WTC11 (cell line): ENCODE measurements around the gene DUT. TPM values are rescaled to one million over a fixed set of nuclear protein-coding genes. Genes with fewer than 3 reads are reported as not detected.

Experiments used
- ATAC-seq: fragments of 200-7000 bp; cut with Tn5 transposase; 2 replicates; pipeline ENCODE4 v1.10.0; 2021; ENCODE audit warnings: mild to moderate bottlenecking, moderate library complexity
- CTCF ChIA-PET: fragments of 300-600 bp; sonication (Branson Sonifier 250); formaldehyde crosslinking; loops from one replicate; lab custom pipeline; 2021; ENCODE audit warnings: antibody characterized with exemption; lab: Charles Lee
- POLR2A ChIA-PET: fragments of 350-600 bp; sonication (Branson Sonifier 250); formaldehyde crosslinking; loops from one replicate; lab custom pipeline; 2021; ENCODE audit warnings: antibody characterized with exemption; lab: Charles Lee
- DNase-seq: peaks from one replicate; pipeline ENCODE4 v3.0.0; 2021; ENCODE audit warnings: low spot score
- H3K27ac Mint-ChIP-seq: 2 replicates; pipeline ENCODE4 v1.8.0; 2021; ENCODE audit warnings: mixed read lengths
- H3K27me3 Mint-ChIP-seq: 2 replicates; pipeline ENCODE4 v1.8.0; 2021; ENCODE audit warnings: low read depth, mild to moderate bottlenecking, moderate library complexity, mixed read lengths
- H3K36me3 Mint-ChIP-seq: 2 replicates; pipeline ENCODE4 v1.8.0; 2021; ENCODE audit warnings: mixed read lengths
- H3K4me1 Mint-ChIP-seq: 2 replicates; pipeline ENCODE4 v1.8.0; 2022; ENCODE audit warnings: mixed read lengths
- H3K4me3 Mint-ChIP-seq: 2 replicates; pipeline ENCODE4 v1.8.0; 2021; ENCODE audit warnings: mild to moderate bottlenecking, moderate library complexity, mixed read lengths
- H3K9me3 Mint-ChIP-seq: 2 replicates; pipeline ENCODE4 v1.8.0; 2021; ENCODE audit warnings: mixed read lengths
- CREB1 ChIP-seq: sonication (generic); formaldehyde crosslinking; IDR thresholded peaks from 2 replicates; pipeline ENCODE4 v1.8.0; 2023; ENCODE audit warnings: mild to moderate bottlenecking, missing genetic modification reagents
- ELF4 ChIP-seq: sonication (generic); formaldehyde crosslinking; IDR thresholded peaks from 2 replicates; pipeline ENCODE4 v1.8.1; 2022; ENCODE audit warnings: low read depth, mild to moderate bottlenecking, moderate library complexity, missing genetic modification reagents
- ESRRA ChIP-seq: sonication (generic); formaldehyde crosslinking; IDR thresholded peaks from 2 replicates; pipeline ENCODE4 v1.8.1; 2022; ENCODE audit warnings: mild to moderate bottlenecking, missing genetic modification reagents, borderline replicate concordance
- FOXP1 ChIP-seq: sonication (generic); formaldehyde crosslinking; IDR thresholded peaks from 2 replicates; pipeline ENCODE4 v1.8.0; 2022; ENCODE audit warnings: missing genetic modification reagents, mild to moderate bottlenecking, moderate library complexity, borderline replicate concordance
- NFYB ChIP-seq: sonication (generic); formaldehyde crosslinking; conservative IDR thresholded peaks from 2 replicates; pipeline ENCODE4 v1.8.0; 2022; ENCODE audit warnings: low read depth, missing genetic modification reagents
- NR2C2 ChIP-seq: sonication (generic); formaldehyde crosslinking; IDR thresholded peaks from 2 replicates; pipeline ENCODE4 v1.8.0; 2022; ENCODE audit warnings: mild to moderate bottlenecking, missing genetic modification reagents
- SMAD3 ChIP-seq: sonication (generic); formaldehyde crosslinking; IDR thresholded peaks from 2 replicates; pipeline ENCODE4 v1.8.0; 2022; ENCODE audit warnings: missing genetic modification reagents, mild to moderate bottlenecking, borderline replicate concordance
- SMAD4 ChIP-seq: sonication (generic); formaldehyde crosslinking; IDR thresholded peaks from 2 replicates; pipeline ENCODE4 v1.8.0; 2022; ENCODE audit warnings: mild to moderate bottlenecking, missing genetic modification reagents
- SP1 ChIP-seq: sonication (generic); formaldehyde crosslinking; conservative IDR thresholded peaks from 2 replicates; pipeline ENCODE4 v1.8.1; 2022; ENCODE audit warnings: missing genetic modification reagents
- ZNF219 ChIP-seq: sonication (generic); formaldehyde crosslinking; IDR thresholded peaks from 2 replicates; pipeline ENCODE4 v1.8.0; 2023; ENCODE audit warnings: missing genetic modification reagents, mild to moderate bottlenecking, borderline replicate concordance
- ZNF396 ChIP-seq: fragments of 250-450 bp; sonication (Bioruptor Pico); IDR thresholded peaks from 2 replicates; pipeline ENCODE4 v1.8.0; 2021; ENCODE audit warnings: mild to moderate bottlenecking, moderate library complexity, borderline replicate concordance
- total RNA-seq: library from RNA; stranded (reverse); gene quantifications from 3 replicates; pipeline ENCODE4 v1.2.3, GENCODE V29; 2021
- TF ChIP-seq, protein P1 (sequence below): fragments of 250-450 bp; sonication (Bioruptor Pico); IDR thresholded peaks from 2 replicates; pipeline ENCODE4 v2.1.2; 2022; ENCODE audit warnings: mild to moderate bottlenecking, moderate library complexity
- TF ChIP-seq, protein P2 (sequence below): sonication (generic); formaldehyde crosslinking; IDR thresholded peaks from 2 replicates; pipeline ENCODE4 v1.8.0; 2022; ENCODE audit warnings: mild to moderate bottlenecking, missing genetic modification reagents
- TF ChIP-seq, protein P3 (sequence below): sonication (generic); formaldehyde crosslinking; IDR thresholded peaks from 2 replicates; pipeline ENCODE4 v1.8.1; 2022; ENCODE audit warnings: missing genetic modification reagents, borderline replicate concordance
- TF ChIP-seq, protein P4 (sequence below): sonication (generic); formaldehyde crosslinking; IDR thresholded peaks from 2 replicates; pipeline ENCODE4 v1.8.0; 2023; ENCODE audit warnings: missing genetic modification reagents, mild to moderate bottlenecking, borderline replicate concordance
- TF ChIP-seq, protein P5 (sequence below): fragments of 250-450 bp; sonication (Bioruptor Pico); IDR thresholded peaks from 2 replicates; pipeline ENCODE4 v1.9.0; 2021; ENCODE audit warnings: moderate library complexity, mild to moderate bottlenecking, inconsistent platforms, borderline replicate concordance
- TF ChIP-seq, protein P6 (sequence below): sonication (generic); formaldehyde crosslinking; IDR thresholded peaks from 2 replicates; pipeline ENCODE4 v1.8.1; 2022; ENCODE audit warnings: low read depth, mild to moderate bottlenecking, moderate library complexity, missing genetic modification reagents, borderline replicate concordance
- TF ChIP-seq, protein P7 (sequence below): sonication (generic); formaldehyde crosslinking; IDR thresholded peaks from 2 replicates; pipeline ENCODE4 v1.8.1; 2023; ENCODE audit warnings: mild to moderate bottlenecking, moderate library complexity, missing genetic modification reagents

The DUT gene
- total RNA-seq, 1 experiment from 2014 or later = 204 TPM

DNA sequence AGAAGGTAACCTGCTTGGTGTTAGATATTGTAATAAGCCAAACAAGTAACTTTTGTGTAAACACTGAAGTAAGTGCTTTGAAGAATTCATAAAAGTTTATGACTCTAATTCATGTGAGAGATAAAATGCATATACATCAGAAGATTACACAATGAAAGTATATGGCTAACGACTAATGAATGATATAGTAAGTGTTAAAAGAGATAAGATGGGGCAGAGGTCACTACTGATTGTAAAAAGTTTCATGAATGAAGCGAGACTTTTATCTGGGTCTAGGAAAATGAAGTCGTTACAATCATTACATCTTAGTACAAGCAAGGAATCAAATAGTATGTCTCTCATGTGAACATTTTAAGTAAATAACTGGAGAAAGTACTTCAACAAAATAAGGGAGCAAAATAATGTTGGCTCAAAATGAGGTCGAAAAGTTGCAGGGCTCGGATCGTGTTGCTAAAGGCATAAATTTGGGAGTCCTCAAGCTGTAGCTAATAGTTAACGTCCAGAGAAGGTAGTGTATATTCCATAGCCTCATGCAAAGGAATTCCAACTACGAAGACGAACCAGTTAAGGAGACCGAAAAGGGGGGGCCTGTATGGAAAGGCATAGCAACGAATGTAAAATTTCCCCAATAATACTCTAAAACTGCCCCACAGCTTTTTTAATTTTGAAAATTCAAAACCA is 984 bp upstream of the DUT start (continued):
- TF ChIP-seq, protein P1, sequence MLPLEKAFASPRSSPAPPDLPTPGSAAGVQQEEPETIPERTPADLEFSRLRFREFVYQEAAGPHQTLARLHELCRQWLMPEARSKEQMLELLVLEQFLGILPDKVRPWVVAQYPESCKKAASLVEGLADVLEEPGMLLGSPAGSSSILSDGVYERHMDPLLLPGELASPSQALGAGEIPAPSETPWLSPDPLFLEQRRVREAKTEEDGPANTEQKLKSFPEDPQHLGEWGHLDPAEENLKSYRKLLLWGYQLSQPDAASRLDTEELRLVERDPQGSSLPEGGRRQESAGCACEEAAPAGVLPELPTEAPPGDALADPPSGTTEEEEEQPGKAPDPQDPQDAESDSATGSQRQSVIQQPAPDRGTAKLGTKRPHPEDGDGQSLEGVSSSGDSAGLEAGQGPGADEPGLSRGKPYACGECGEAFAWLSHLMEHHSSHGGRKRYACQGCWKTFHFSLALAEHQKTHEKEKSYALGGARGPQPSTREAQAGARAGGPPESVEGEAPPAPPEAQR (CRISPR knock-in tag) = no peak
- TF ChIP-seq SMAD3 (CRISPR knock-in tag) (no peak), ZNF219 (no peak)
- TF ChIP-seq, protein P2, sequence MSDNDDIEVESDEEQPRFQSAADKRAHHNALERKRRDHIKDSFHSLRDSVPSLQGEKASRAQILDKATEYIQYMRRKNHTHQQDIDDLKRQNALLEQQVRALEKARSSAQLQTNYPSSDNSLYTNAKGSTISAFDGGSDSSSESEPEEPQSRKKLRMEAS (CRISPR knock-in tag) = no peak
- TF ChIP-seq, protein P3, sequence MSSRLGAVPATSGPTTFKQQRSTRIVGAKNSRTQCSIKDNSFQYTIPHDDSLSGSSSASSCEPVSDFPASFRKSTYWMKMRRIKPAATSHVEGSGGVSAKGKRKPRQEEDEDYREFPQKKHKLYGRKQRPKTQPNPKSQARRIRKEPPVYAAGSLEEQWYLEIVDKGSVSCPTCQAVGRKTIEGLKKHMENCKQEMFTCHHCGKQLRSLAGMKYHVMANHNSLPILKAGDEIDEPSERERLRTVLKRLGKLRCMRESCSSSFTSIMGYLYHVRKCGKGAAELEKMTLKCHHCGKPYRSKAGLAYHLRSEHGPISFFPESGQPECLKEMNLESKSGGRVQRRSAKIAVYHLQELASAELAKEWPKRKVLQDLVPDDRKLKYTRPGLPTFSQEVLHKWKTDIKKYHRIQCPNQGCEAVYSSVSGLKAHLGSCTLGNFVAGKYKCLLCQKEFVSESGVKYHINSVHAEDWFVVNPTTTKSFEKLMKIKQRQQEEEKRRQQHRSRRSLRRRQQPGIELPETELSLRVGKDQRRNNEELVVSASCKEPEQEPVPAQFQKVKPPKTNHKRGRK (CRISPR knock-in tag) = no peak

DNA sequence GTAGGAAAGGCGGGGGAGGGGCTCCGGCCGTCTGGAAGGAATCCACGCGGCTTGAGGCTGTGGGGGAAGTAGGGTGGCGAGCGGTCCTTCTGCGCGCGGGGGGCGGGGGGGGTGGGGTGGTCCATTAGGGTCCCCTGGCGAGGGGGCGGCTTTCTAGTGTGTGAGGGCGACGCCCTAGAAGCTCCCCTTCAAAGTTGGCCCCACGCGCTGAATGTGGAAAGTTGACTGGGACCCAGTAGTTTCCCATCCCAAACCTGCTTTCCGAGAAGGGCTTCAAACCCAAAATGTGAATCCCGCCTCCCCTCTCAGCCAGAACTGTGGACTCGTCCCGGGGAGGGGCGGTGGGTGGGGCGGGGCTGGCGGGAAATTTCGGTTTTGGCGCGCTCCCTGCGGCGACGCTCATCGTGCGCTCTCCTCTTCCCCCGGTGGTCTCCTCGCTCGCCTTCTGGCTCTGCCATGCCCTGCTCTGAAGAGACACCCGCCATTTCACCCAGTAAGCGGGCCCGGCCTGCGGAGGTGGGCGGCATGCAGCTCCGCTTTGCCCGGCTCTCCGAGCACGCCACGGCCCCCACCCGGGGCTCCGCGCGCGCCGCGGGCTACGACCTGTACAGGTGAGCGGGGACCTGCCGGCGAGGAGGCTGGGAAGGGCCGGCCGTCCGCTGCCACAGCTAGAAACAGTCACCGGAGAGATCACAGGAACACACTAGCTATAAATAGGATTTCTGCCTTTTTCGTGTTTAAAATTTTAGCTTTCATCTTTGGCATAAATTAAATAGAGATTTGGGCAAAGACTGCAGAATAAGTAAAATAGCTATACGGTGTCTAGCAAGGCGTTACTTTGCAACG is 790 bp downstream of the DUT start:
- H3K4me3 Mint-ChIP-seq = peak overlapping the region; percentile 97
- DNase-seq (peak; percentile 70), ATAC-seq (peak; percentile 43)
- H3K27ac Mint-ChIP-seq = peak overlapping the region; percentile 89
- peaks cover 46% of the 10 kb centered on the region for H3K4me1 Mint-ChIP-seq
- ChIA-PET POLR2A (interaction anchor here (0.6 to 1.3 kb wide), 6 partner anchors 105 to 1118 kb away, joined by 3 to 6 read pairs (median 4); partner anchors contain the start of gene FBN1), CTCF (interaction anchor here (1.0 to 3.8 kb wide), 7 partner anchors 21 to 247 kb away, joined by 3 to 18 read pairs (median 5); no protein-coding TSS in a partner anchor)
- no peaks in the 10 kb centered on the region for H3K27me3 Mint-ChIP-seq
- H3K9me3 Mint-ChIP-seq = no peaks in the 10 kb centered on the region
- H3K36me3 Mint-ChIP-seq = peaks cover 21% of the 10 kb centered on the region
- TF ChIP-seq CREB1 (CRISPR knock-in tag) = no peak
- TF ChIP-seq SMAD3 (CRISPR knock-in tag) = no peak
- peak; percentile 33; the same call in 1 of the 2 replicates for TF ChIP-seq FOXP1 (CRISPR knock-in tag)
- 0 out of 2 replicates have a peak, but pooled peaks have one; percentile 9 for TF ChIP-seq NFYB (CRISPR knock-in tag)
- TF ChIP-seq ESRRA = peak; percentile 16; the same call in 1 of the 2 replicates
- peak; percentile 43 for TF ChIP-seq SP1
- TF ChIP-seq, protein P3 (CRISPR knock-in tag) = no peak
- TF ChIP-seq, protein P4, sequence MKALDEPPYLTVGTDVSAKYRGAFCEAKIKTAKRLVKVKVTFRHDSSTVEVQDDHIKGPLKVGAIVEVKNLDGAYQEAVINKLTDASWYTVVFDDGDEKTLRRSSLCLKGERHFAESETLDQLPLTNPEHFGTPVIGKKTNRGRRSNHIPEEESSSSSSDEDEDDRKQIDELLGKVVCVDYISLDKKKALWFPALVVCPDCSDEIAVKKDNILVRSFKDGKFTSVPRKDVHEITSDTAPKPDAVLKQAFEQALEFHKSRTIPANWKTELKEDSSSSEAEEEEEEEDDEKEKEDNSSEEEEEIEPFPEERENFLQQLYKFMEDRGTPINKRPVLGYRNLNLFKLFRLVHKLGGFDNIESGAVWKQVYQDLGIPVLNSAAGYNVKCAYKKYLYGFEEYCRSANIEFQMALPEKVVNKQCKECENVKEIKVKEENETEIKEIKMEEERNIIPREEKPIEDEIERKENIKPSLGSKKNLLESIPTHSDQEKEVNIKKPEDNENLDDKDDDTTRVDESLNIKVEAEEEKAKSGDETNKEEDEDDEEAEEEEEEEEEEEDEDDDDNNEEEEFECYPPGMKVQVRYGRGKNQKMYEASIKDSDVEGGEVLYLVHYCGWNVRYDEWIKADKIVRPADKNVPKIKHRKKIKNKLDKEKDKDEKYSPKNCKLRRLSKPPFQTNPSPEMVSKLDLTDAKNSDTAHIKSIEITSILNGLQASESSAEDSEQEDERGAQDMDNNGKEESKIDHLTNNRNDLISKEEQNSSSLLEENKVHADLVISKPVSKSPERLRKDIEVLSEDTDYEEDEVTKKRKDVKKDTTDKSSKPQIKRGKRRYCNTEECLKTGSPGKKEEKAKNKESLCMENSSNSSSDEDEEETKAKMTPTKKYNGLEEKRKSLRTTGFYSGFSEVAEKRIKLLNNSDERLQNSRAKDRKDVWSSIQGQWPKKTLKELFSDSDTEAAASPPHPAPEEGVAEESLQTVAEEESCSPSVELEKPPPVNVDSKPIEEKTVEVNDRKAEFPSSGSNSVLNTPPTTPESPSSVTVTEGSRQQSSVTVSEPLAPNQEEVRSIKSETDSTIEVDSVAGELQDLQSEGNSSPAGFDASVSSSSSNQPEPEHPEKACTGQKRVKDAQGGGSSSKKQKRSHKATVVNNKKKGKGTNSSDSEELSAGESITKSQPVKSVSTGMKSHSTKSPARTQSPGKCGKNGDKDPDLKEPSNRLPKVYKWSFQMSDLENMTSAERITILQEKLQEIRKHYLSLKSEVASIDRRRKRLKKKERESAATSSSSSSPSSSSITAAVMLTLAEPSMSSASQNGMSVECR (CRISPR knock-in tag) = peak; percentile 65; the same call in 1 of the 2 replicates
- TF ChIP-seq, protein P5, sequence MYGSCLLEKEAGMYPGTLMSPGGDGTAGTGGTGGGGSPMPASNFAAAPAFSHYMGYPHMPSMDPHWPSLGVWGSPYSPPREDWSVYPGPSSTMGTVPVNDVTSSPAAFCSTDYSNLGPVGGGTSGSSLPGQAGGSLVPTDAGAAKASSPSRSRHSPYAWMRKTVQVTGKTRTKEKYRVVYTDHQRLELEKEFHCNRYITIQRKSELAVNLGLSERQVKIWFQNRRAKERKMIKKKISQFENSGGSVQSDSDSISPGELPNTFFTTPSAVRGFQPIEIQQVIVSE (CRISPR knock-in tag) = no peak
- TF ChIP-seq, protein P6, sequence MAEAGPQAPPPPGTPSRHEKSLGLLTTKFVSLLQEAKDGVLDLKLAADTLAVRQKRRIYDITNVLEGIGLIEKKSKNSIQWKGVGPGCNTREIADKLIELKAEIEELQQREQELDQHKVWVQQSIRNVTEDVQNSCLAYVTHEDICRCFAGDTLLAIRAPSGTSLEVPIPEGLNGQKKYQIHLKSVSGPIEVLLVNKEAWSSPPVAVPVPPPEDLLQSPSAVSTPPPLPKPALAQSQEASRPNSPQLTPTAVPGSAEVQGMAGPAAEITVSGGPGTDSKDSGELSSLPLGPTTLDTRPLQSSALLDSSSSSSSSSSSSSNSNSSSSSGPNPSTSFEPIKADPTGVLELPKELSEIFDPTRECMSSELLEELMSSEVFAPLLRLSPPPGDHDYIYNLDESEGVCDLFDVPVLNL (CRISPR knock-in tag) = peak; percentile 95
- TF ChIP-seq NR2C2 (CRISPR knock-in tag) = no peak
- TF ChIP-seq ELF4 (CRISPR knock-in tag) = no peak
- TF ChIP-seq SMAD4 (CRISPR knock-in tag) = no peak
- TF ChIP-seq, protein P7, sequence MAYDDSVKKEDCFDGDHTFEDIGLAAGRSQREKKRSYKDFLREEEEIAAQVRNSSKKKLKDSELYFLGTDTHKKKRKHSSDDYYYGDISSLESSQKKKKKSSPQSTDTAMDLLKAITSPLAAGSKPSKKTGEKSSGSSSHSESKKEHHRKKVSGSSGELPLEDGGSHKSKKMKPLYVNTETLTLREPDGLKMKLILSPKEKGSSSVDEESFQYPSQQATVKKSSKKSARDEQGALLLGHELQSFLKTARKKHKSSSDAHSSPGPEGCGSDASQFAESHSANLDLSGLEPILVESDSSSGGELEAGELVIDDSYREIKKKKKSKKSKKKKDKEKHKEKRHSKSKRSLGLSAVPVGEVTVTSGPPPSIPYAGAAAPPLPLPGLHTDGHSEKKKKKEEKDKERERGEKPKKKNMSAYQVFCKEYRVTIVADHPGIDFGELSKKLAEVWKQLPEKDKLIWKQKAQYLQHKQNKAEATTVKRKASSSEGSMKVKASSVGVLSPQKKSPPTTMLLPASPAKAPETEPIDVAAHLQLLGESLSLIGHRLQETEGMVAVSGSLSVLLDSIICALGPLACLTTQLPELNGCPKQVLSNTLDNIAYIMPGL (CRISPR knock-in tag) = 0 out of 2 replicates have a peak, but pooled peaks have one; percentile 8
- no peak for TF ChIP-seq ZNF396 (CRISPR knock-in tag)
